ENCODE data around the gene PRKCZ. TPM values are rescaled to one million over a fixed set of nuclear protein-coding genes. Genes with fewer than 3 reads are reported as not detected.

Gene PRKCZ
- 1 to 10 TPM in 2 of 4 donors, under 1 TPM in 1, not detected in 1; 0.49 to 1.9 (median 1.1) TPM for total RNA-seq

- TF ChIP-seq CTCF (IDR thresholded peaks at IDR 0.05; ENCODE audit: low read depth): no peak
Measured at GRCh38 chr1:2049718-2050431, at the start of gene PRKCZ. TSS of gene PRKCZ (plus strand) at chr1:2050411. CDS start at chr1:2050631, 220 bp downstream.

DNA sequence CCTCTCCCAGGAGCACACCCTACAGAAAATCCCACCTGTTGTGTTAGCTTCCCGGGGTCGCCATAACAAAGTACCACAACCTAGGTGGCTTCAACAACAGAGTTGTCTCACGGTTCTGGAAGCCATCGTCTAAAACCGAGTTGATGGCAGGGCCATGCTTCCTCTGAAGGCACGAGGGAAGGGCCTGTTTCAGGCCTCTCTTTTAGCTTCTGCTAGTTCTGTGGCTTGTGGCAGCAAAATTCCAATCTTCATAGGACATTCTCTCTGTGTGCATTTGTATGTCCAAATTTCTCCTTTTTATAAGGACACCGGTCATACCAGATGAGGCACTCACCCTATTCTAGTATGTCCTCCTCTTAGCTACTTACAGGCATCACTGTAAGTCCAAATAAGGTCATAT, 49.8 kb upstream of the PRKCZ start:
- no peak for TF ChIP-seq CTCF (IDR thresholded peaks at IDR 0.05; ENCODE audit: low read depth)

DNA sequence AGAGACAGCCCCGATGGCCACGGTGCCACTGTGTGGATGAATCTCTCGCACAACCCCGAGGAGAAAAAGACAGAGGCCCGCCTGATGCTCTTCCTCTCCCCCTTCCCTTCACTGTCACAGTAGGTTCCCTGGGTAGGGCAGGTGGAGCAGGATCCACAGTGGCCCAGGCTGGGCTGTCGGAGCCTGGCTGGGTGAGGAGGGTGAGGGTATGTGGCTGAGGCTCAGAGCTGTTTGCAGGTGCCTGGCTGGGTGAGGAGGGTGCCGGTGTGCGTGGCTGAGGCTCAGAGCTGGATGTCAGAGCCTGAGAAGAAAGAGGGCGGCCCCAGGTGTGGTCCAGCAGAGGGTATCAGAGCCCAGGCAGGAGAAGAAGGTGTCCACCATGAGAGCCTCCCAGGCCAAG, 49.4 kb upstream of the PRKCZ start:
- no peak for TF ChIP-seq CTCF (IDR thresholded peaks at IDR 0.05; ENCODE audit: low read depth)

DNA sequence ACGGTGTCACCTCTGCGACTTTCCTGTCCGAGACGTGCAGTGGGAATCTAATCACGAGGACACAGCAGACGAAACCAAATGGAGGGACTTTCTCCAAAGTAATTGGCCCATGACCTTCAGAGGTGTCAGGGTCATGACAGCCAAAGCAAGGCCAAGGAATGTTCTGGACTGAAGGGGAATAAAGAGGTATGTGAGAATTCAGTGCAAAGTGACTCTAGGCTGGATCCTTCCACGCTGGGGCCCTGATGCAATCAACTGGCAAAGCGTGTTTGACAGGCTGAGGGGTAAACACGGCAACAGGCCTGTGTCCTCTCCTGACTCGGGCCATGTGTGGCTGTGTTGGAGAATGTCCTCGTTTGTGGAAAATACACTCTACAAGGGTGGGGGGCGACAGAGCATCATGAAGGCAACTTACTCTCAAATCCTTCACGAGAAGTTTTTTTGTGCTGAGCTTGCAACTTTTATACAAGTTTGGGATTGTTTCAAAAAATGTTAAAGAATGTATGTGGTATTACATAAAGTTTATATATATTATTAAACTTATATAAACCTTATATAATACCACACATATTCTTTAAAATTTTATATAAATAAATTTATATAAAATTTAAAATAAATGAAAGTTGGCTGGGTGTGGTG, 48.3 kb upstream of the PRKCZ start:
- TF ChIP-seq CTCF (IDR thresholded peaks at IDR 0.05; ENCODE audit: low read depth): no peak

GRCh38 chr1:2003541-2004131, 46.6 kb upstream of the PRKCZ start, which contains the start of gene CFAP74:
TSS of gene CFAP74 (minus strand) at chr1:2003786. CDS start at chr1:1990956, 12,830 bp downstream.
- TF ChIP-seq CTCF (IDR thresholded peaks at IDR 0.05; ENCODE audit: low read depth): no peak

- TF ChIP-seq CTCF (IDR thresholded peaks at IDR 0.05; ENCODE audit: low read depth): no peak
Measured at GRCh38 chr1:2004856-2005255, 45.4 kb upstream of the PRKCZ start.

All from subcutaneous adipose tissue (tissue), 4 donors.